ENCODE results near the gene PDGFC.

- TF ChIP-seq POLR2A (IDR thresholded peaks at IDR 0.05) (no peak), EP300 (IDR thresholded peaks at IDR 0.05) (no peak)
- TF ChIP-seq, protein P1, sequence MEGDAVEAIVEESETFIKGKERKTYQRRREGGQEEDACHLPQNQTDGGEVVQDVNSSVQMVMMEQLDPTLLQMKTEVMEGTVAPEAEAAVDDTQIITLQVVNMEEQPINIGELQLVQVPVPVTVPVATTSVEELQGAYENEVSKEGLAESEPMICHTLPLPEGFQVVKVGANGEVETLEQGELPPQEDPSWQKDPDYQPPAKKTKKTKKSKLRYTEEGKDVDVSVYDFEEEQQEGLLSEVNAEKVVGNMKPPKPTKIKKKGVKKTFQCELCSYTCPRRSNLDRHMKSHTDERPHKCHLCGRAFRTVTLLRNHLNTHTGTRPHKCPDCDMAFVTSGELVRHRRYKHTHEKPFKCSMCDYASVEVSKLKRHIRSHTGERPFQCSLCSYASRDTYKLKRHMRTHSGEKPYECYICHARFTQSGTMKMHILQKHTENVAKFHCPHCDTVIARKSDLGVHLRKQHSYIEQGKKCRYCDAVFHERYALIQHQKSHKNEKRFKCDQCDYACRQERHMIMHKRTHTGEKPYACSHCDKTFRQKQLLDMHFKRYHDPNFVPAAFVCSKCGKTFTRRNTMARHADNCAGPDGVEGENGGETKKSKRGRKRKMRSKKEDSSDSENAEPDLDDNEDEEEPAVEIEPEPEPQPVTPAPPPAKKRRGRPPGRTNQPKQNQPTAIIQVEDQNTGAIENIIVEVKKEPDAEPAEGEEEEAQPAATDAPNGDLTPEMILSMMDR (IDR thresholded peaks at IDR 0.05) = no peak
These were observed 260.4 kb downstream of the PDGFC start for GRCh38 chr4:156711193-156711590.
